Thyroid gland (tissue), 4 donors: Measurements from ENCODE around the gene TMEM198. TPM values are rescaled to one million over a fixed set of nuclear protein-coding genes. Genes with fewer than 3 reads are reported as not detected.

Experiments used
- DNase-seq, 2 donors: peaks; one replicate each; pipeline ENCODE4 v3.0.0-alpha.2; 2019
- H3K27ac ChIP-seq, 3 donors: fragments of 200-600 bp; sonication (generic); 1 replicate in 2 of 3; 2 replicates in 1 of 3; pipeline ENCODE4 v1.5.1; 2016 to 2019; ENCODE audit warnings: mild to moderate bottlenecking in 1 of 3, moderate library complexity in 1 of 3
- H3K27me3 ChIP-seq: fragments of 200-600 bp; sonication (generic); one replicate; pipeline ENCODE4 v1.5.1; 2019
- H3K36me3 ChIP-seq, 2 donors: fragments of 200-600 bp; sonication (generic); one replicate each; pipeline ENCODE4 v1.5.1; 2016 to 2019
- H3K4me1 ChIP-seq, 2 donors: fragments of 200-600 bp; sonication (generic); one replicate each; pipeline ENCODE4 v1.5.1; 2017 to 2019
- H3K4me3 ChIP-seq, 3 donors: fragments of 200-600 bp; sonication (generic); replicated peaks in 1 of 3; 1 replicate in 2 of 3; 2 replicates in 1 of 3; pipeline ENCODE4 v1.5.1; 2016; ENCODE audit warnings: mild to moderate bottlenecking in 1 of 3
- H3K9me3 ChIP-seq: fragments of 200-600 bp; sonication (generic); one replicate; pipeline ENCODE4 v1.5.1; 2017
- POLR2A ChIP-seq, 2 donors: fragments of 450-650 bp; IDR thresholded peaks; one replicate each; pipeline ENCODE4 v1.6.1; 2017; ENCODE audit warnings: antibody characterized with exemption in 2 of 2, mild to moderate bottlenecking in 2 of 2, moderate library complexity in 1 of 2
- WGBS, 2 donors: methylation state at CpG; one replicate each; pipeline ENCODE4 v1.1.5; 2017; 5-methylcytosine and 5-hydroxymethylcytosine counted together
- intact Hi-C: fragments of 100-400 bp; cut with DNase I; formaldehyde crosslinking; loops from one replicate; pipeline ENCODE4 v1.15.1; 2023
- total RNA-seq, 4 donors: library from RNA; depleted of rRNA; stranded (reverse); fragments of >200 nt; gene quantifications; one replicate each; pipeline ENCODE4 v1.2.3, GENCODE V29; 2016
- TF ChIP-seq, protein P1 (sequence below), 6 experiments: fragments of 200-600 bp in 3 of 6; fragments of 450-650 bp in 3 of 6; sonication (generic) in 3 of 6; IDR thresholded peaks; one replicate each; pipeline ENCODE4 v1.5.1; 2016 to 2019; ENCODE audit warnings: antibody characterized with exemption in 6 of 6, mild to moderate bottlenecking in 2 of 6, inconsistent platforms in 1 of 6, moderate library complexity in 1 of 6

The TMEM198 gene
- total RNA-seq, 4 donors from 2014 or later: 4.6 to 10.9 (median 5.4) TPM

DNA sequence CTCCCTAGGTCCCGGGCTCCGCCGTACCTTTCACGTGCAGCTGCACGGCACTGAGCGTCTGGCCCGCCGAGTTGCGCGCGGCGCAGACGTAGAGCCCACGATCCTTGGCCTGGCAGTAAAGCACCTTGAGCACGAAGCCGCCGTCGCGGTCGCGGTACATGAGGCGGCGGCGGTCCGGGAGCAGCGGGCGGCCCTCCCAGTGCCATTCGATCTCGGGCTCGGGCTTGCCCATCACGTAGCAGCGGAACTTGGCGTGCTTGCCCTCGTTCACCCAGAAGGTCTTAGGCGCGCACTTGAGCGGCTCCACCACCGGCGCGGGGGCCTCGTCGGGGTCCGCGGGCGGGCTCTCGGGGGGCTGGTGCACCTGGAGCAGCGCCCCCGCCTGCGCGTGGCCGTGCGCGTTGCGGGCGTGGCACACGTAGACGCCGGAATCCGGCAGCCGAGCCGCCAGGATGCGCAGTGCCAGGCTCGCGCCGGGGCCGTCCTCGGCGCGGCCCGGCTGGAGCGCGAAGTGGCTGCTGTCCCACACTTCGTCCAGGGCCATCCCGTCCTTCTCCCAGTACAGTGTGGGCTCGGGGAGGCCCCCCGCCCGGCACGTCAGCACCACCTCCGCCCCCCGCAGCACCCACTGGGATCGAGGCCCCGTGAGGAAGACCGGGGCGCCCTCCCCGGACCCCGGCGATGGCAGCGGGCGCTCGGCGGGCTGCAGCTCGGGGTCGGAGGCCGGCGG is 26.5 kb downstream of the TMEM198 start:
- Histone ChIP-seq H3K27ac (peak overlapping the region; percentile 38 to 78 (median 77)), H3K4me3 (peak overlapping the region; percentile 50 to 77 (median 66)), H3K36me3 (peaks cover 0 to 2% of the 10 kb centered on the region in 2 donors), H3K27me3 (no peaks in the 10 kb centered on the region), H3K9me3 (no peaks in the 10 kb centered on the region), H3K4me1 (peaks cover 21 to 32% of the 10 kb centered on the region in 2 donors)
- 45 to 48% methylated on average over 10 to 22 of the region's 95 CpGs for WGBS, 2 donors
- DNase-seq: peak; percentile 41 to 53
- intact Hi-C loops: no loop called here
- TF ChIP-seq, protein P1, sequence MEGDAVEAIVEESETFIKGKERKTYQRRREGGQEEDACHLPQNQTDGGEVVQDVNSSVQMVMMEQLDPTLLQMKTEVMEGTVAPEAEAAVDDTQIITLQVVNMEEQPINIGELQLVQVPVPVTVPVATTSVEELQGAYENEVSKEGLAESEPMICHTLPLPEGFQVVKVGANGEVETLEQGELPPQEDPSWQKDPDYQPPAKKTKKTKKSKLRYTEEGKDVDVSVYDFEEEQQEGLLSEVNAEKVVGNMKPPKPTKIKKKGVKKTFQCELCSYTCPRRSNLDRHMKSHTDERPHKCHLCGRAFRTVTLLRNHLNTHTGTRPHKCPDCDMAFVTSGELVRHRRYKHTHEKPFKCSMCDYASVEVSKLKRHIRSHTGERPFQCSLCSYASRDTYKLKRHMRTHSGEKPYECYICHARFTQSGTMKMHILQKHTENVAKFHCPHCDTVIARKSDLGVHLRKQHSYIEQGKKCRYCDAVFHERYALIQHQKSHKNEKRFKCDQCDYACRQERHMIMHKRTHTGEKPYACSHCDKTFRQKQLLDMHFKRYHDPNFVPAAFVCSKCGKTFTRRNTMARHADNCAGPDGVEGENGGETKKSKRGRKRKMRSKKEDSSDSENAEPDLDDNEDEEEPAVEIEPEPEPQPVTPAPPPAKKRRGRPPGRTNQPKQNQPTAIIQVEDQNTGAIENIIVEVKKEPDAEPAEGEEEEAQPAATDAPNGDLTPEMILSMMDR (IDR thresholded peaks at IDR 0.05): peak in 1 of 6 experiments; percentile 4
- peak in 1 of 2 donors; percentile 54 for TF ChIP-seq POLR2A (IDR thresholded peaks at IDR 0.05)

DNA sequence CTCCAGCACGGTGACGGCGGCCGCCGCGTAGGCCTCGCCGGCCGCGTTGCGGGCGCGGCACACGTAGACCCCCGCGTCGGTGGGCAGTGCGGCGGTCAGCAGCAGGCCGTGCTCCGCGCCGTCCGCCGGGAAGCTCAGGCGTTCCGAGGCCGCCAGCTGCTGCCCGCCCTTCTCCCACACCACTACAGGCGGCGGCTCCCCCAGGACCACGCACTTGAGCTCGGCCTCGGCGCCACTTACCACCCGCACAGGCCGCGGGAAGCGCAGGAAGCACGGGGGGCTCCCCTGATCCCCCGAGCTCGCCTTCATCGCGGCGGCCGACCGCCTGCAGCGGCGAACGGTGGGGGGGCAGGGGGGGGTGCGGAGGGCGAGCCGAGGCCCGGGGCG is 27.1 kb downstream of the TMEM198 start:
- Histone ChIP-seq H3K4me3 (peak overlapping the region; percentile 50 to 77 (median 66)), H3K27ac (peak overlapping the region; percentile 38 to 78 (median 77)), H3K4me1 (peaks cover 25 to 37% of the 10 kb centered on the region in 2 donors), H3K36me3 (peaks cover 0 to 2% of the 10 kb centered on the region in 2 donors), H3K27me3 (no peaks in the 10 kb centered on the region), H3K9me3 (no peaks in the 10 kb centered on the region)
- peak in 1 of 2 donors; percentile 34 for DNase-seq
- TF ChIP-seq, protein P1 (IDR thresholded peaks at IDR 0.05): no peak
- no peak for TF ChIP-seq POLR2A (IDR thresholded peaks at IDR 0.05)
- no CpG with 5 or more reads among the region's 55 CpGs for WGBS, 2 donors
- intact Hi-C loops: no loop called here

DNA sequence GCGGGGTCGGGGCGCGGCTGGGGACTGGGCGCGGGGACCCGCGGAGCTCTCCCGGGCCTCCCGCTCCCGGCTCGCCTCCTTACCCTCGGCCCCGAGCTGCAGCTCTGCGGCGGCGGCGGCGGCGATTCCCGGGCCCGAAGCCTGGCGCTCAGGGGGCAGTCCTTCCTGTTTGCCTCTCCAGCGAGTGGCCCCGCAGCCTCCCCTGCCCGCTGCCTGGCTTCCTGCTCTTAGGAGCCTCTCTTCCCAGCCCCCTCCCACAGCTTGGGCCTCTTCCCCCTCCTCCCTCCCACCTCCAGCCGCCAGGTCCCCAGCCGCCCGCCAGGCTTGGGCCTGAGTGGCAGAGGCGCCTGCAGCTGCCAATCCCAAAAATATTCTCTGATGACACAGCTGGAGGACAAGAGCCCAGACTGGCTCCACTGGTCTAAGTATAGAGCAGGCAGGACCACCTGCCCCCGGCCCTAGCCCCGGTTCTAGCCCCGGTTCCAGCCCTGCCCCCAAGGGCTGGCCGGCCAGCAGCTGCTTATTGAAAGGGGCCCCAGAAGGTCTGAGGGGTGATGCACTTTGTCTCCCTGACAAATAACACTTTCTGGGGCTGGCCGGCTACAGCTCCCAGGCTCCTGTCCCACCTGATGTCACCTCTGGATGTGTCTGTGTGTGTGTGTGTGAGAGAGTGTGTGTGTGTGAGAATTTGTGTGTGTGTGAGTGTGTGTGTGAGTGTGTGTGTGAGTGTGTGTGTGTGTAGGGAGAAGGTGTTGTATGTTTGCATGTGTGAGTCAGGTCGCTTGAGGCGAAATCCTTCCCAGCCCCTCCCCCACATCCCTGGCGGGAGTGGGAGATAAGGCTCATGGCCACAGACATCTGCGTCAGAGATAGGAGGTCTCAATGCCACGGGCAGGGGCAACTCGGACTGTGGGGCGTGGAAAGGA is 27.7 kb downstream of the TMEM198 start, which contains the start of gene OBSL1:
Gene OBSL1 (minus strand): TSS at position 229 of the 926 bp plus-strand sequence. CDS start 307 bp downstream, outside the sequence.
- Histone ChIP-seq H3K4me3 (peak within 1 kb of the TSS; percentile 50 to 77 (median 66)), H3K4me1 (peaks cover 31 to 43% of the 10 kb centered on the region in 2 donors), H3K36me3 (peaks cover 0 to 2% of the 10 kb centered on the region in 2 donors), H3K27ac (peak within 1 kb of the TSS; percentile 38 to 78 (median 77)), H3K9me3 (no peaks in the 10 kb centered on the region), H3K27me3 (no peaks in the 10 kb centered on the region)
- intact Hi-C loops: no loop called here
- WGBS, 2 donors: 18 to 25% methylated on average over 18 to 27 of the region's 42 CpGs
- peak; percentile 87 to 91 for DNase-seq
- peak in 1 of 2 donors; percentile 61 for TF ChIP-seq POLR2A (IDR thresholded peaks at IDR 0.05)
- TF ChIP-seq, protein P1 (IDR thresholded peaks at IDR 0.05): peak in 1 of 6 experiments; percentile 9

DNA sequence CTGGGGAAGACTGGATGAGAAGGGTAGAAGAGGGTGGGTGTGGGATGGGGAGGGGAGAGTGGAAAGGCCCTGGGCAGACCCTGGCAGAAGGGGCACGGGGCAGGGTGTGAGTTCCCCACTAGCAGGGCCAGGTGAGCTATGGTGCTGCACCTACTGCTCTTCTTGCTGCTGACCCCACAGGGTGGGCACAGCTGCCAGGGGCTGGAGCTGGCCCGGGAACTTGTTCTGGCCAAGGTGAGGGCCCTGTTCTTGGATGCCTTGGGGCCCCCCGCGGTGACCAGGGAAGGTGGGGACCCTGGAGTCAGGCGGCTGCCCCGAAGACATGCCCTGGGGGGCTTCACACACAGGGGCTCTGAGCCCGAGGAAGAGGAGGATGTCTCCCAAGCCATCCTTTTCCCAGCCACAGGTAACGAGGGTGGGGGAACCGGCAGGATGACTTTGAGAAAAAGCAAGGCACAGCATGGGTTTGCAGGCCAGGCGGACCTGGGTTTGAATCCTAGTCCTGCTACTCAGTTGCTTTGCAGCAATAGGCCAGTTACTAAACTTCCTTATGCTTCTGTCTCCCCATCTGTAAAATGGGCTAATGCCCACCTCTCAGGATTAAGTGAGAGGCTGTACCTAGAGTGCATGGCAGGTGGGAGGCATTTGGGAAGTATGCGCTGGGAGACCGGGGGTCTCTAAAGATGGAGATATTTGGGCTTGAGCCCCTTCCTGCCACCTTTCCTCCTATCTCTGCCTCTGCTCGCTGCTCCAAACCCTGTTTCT is 28.6 kb downstream of the TMEM198 start, which contains the start of gene INHA:
Gene INHA (plus strand): TSS at position 74 of the 765 bp plus-strand sequence. CDS start 65 bp downstream, at position 139.
- Histone ChIP-seq H3K4me3 (peak within 1 kb of the TSS; percentile 50 to 77 (median 66)), H3K27me3 (no peaks in the 10 kb centered on the region), H3K27ac (peak within 1 kb of the TSS; percentile 38 to 78 (median 77)), H3K9me3 (no peaks in the 10 kb centered on the region), H3K4me1 (peaks cover 35 to 50% of the 10 kb centered on the region in 2 donors), H3K36me3 (no peaks in the 10 kb centered on the region)
- intact Hi-C loops: no loop called here
- no peak for DNase-seq
- WGBS, 2 donors: 86 to 89% methylated on average over 12 to 13 of the region's 13 CpGs
- TF ChIP-seq POLR2A (IDR thresholded peaks at IDR 0.05): no peak
